Neural crest cell (in vitro differentiated cells): ENCODE data around the gene CASQ2. TPM values are rescaled to one million over a fixed set of nuclear protein-coding genes. Genes with fewer than 3 reads are reported as not detected.
A peak's percentile ranks its signal among the peaks of the same experiment; 100 is the strongest.

Experiments used
- DNase-seq: peaks from one replicate; pipeline ENCODE4 v3.0.0; 2021; ENCODE audit warnings: low read depth, mixed read lengths, low spot score
- H3K27ac Mint-ChIP-seq: one replicate; pipeline ENCODE4 v1.8.0; 2021; ENCODE audit warnings: mild to moderate bottlenecking, mixed read lengths; ENCODE audit not compliant: unreplicated experiment
- H3K27me3 Mint-ChIP-seq: 2 replicates; pipeline ENCODE4 v1.8.0; 2021; ENCODE audit warnings: low read depth, mild to moderate bottlenecking, mixed read lengths
- H3K36me3 Mint-ChIP-seq: 2 replicates; pipeline ENCODE4 v1.8.0; 2021; ENCODE audit warnings: low read depth, mild to moderate bottlenecking, mixed read lengths
- H3K4me1 Mint-ChIP-seq: 2 replicates; pipeline ENCODE4 v1.8.0; 2021; ENCODE audit warnings: mixed read lengths
- H3K4me3 Mint-ChIP-seq: one replicate; pipeline ENCODE4 v1.8.0; 2021; ENCODE audit warnings: mild to moderate bottlenecking, mixed read lengths
- H3K9me3 Mint-ChIP-seq: 2 replicates; pipeline ENCODE4 v1.8.0; 2021; ENCODE audit warnings: mixed read lengths
- CTCF ChIP-seq: fragments of 200-600 bp; sonication (generic); conservative IDR thresholded peaks from 2 replicates; pipeline ENCODE4 v1.5.0; 2021; ENCODE audit warnings: antibody characterized with exemption, mild to moderate bottlenecking
- total RNA-seq: library from RNA; stranded (reverse); gene quantifications from 2 replicates; pipeline ENCODE4 v1.2.1, GENCODE V29; 2021

CASQ2 gene
- total RNA-seq, 1 donor from 2014 or later, result 0.12 TPM

- no peaks in the 10 kb centered on the region for H3K36me3 Mint-ChIP-seq
- peaks cover 3% of the 10 kb centered on the region for H3K9me3 Mint-ChIP-seq
- H3K27ac Mint-ChIP-seq, result no peak overlapping the region
- DNase-seq, result no peak
- peaks cover 19% of the 10 kb centered on the region for H3K4me1 Mint-ChIP-seq
- H3K4me3 Mint-ChIP-seq, result no peak overlapping the region
- peaks cover 2% of the 10 kb centered on the region for H3K27me3 Mint-ChIP-seq
- TF ChIP-seq CTCF, result peak; percentile 83
These were observed 61.7 kb downstream of the CASQ2 start for GRCh38 chr1:115706587-115707425.

GRCh38 chr1:115705963-115706362, 62.6 kb downstream of the CASQ2 start:
- H3K9me3 Mint-ChIP-seq, result peaks cover 3% of the 10 kb centered on the region
- TF ChIP-seq CTCF, result no peak

GRCh38 chr1:115705085-115705951, 63.2 kb downstream of the CASQ2 start:
- no peak for DNase-seq
- Mint-ChIP-seq H3K9me3 (peaks cover 3% of the 10 kb centered on the region), H3K4me3 (no peak overlapping the region), H3K36me3 (no peaks in the 10 kb centered on the region), H3K4me1 (peaks cover 19% of the 10 kb centered on the region), H3K27me3 (peaks cover 2% of the 10 kb centered on the region), H3K27ac (no peak overlapping the region)
- TF ChIP-seq CTCF, result no peak

More at GRCh38 chr1:115705963-115706362, 62.6 kb downstream of the CASQ2 start:
- peaks cover 2% of the 10 kb centered on the region for H3K27me3 Mint-ChIP-seq
- peak overlapping the region; percentile 6 for H3K27ac Mint-ChIP-seq
- no peak for DNase-seq
- H3K4me1 Mint-ChIP-seq, result peaks cover 19% of the 10 kb centered on the region
- H3K4me3 Mint-ChIP-seq, result no peak overlapping the region
- no peaks in the 10 kb centered on the region for H3K36me3 Mint-ChIP-seq

GRCh38 chr1:115702959-115703358, 65.6 kb downstream of the CASQ2 start:
- Mint-ChIP-seq H3K4me3 (no peak overlapping the region), H3K27ac (no peak overlapping the region), H3K9me3 (peaks cover 3% of the 10 kb centered on the region), H3K4me1 (peaks cover 19% of the 10 kb centered on the region), H3K36me3 (no peaks in the 10 kb centered on the region), H3K27me3 (no peaks in the 10 kb centered on the region)
- no peak for TF ChIP-seq CTCF
- no peak for DNase-seq

GRCh38 chr1:115701090-115701489, 67.4 kb downstream of the CASQ2 start:
- Mint-ChIP-seq H3K9me3 (peaks cover 3% of the 10 kb centered on the region), H3K4me1 (peaks cover 11% of the 10 kb centered on the region), H3K27ac (no peak overlapping the region), H3K27me3 (no peaks in the 10 kb centered on the region), H3K4me3 (no peak overlapping the region), H3K36me3 (no peaks in the 10 kb centered on the region)
- no peak for DNase-seq
- TF ChIP-seq CTCF, result no peak
